K562 (cell line): ENCODE data around the gene RABEPK. TPM values are rescaled to one million over a fixed set of nuclear protein-coding genes. Genes with fewer than 3 reads are reported as not detected.

Experiments used
- BRCA1 ChIP-seq, 2 experiments: fragments of 450-650 bp in 1 of 2; sonication (generic) in 1 of 2; formaldehyde crosslinking in 1 of 2; IDR thresholded peaks; 2 replicates each; pipeline versions ENCODE4 v1.5.0 to v1.6.1; 2017 to 2020; ENCODE audit warnings: mild to moderate bottlenecking in 1 of 2, missing genetic modification reagents in 1 of 2
- CBX3 ChIP-seq, 2 experiments: IDR thresholded peaks; 1 replicate in 1 of 2; 2 replicates in 1 of 2; pipeline ENCODE4 v1.6.1; 2012; ENCODE audit warnings: inconsistent platforms in 2 of 2, low read length in 2 of 2, borderline replicate concordance in 1 of 2, control low read depth in 1 of 2
- CHCHD3 ChIP-seq: fragments of 250-450 bp; sonication (Bioruptor Pico); IDR thresholded peaks from 2 replicates; pipeline ENCODE4 v2.1.2; 2022; ENCODE audit warnings: mild to moderate bottlenecking
- ELF1 ChIP-seq: fragments of 200-800 bp; sonication (Bioruptor generic); IDR thresholded peaks from 2 replicates; pipeline ENCODE4 v1.6.1; 2016; ENCODE audit warnings: missing genetic modification characterization, missing compliant biosample characterization
- ETV1 ChIP-seq: fragments of 450-650 bp; conservative IDR thresholded peaks from 2 replicates; pipeline ENCODE4 v1.6.1; 2016; ENCODE audit warnings: missing genetic modification characterization, control low read depth, low read depth, missing compliant biosample characterization
- FOXK2 ChIP-seq, 2 experiments: fragments of 450-650 bp; IDR thresholded peaks in 1 of 2; conservative IDR thresholded peaks in 1 of 2; 2 replicates each; pipeline ENCODE4 v1.6.1; 2016; ENCODE audit warnings: low read depth in 2 of 2, mild to moderate bottlenecking in 1 of 2
- FOXP1 ChIP-seq: sonication (generic); formaldehyde crosslinking; IDR thresholded peaks from 2 replicates; pipeline ENCODE4 v1.8.0; 2022; ENCODE audit warnings: mild to moderate bottlenecking, missing genetic modification reagents
- GABPB1 ChIP-seq: sonication (generic); formaldehyde crosslinking; IDR thresholded peaks from 2 replicates; pipeline ENCODE4 v1.8.0; 2022; ENCODE audit warnings: mild to moderate bottlenecking, missing genetic modification reagents
- HEY1 ChIP-seq: fragments of 250-450 bp; sonication (Bioruptor Pico); IDR thresholded peaks from 2 replicates; pipeline ENCODE4 v1.5.0; 2020; ENCODE audit warnings: mild to moderate bottlenecking, moderate library complexity, borderline replicate concordance
- JUND ChIP-seq, 2 experiments: IDR thresholded peaks; 2 replicates in 1 of 2; 3 replicates in 1 of 2; pipeline ENCODE4 v1.6.1; 2011; ENCODE audit warnings: borderline replicate concordance in 2 of 2, low read depth in 2 of 2, low read length in 2 of 2, improper control_type of control experiment in 1 of 2, missing biosample characterization in 1 of 2, missing genetic modification characterization in 1 of 2, missing genetic modification reagents in 1 of 2
- MTA3 ChIP-seq: fragments of 450-650 bp; formaldehyde crosslinking; IDR thresholded peaks from 2 replicates; pipeline ENCODE4 v1.6.1; 2017; ENCODE audit warnings: mild to moderate bottlenecking, borderline replicate concordance
- NCOA2 ChIP-seq, 2 experiments: fragments of 450-650 bp; IDR thresholded peaks; 2 replicates each; pipeline ENCODE4 v1.6.1; 2018; ENCODE audit warnings: mild to moderate bottlenecking in 2 of 2, moderate library complexity in 1 of 2; ENCODE audit not compliant: partially characterized antibody in 2 of 2
- NFATC3 ChIP-seq: fragments of 450-650 bp; IDR thresholded peaks from 2 replicates; pipeline ENCODE4 v1.6.1; 2017; ENCODE audit warnings: mild to moderate bottlenecking
- NR2C1 ChIP-seq, 2 experiments: fragments of 450-650 bp; IDR thresholded peaks; 2 replicates each; pipeline ENCODE4 v1.6.1; 2017; ENCODE audit warnings: mild to moderate bottlenecking in 2 of 2, antibody characterized with exemption in 1 of 2, inconsistent platforms in 1 of 2, missing compliant biosample characterization in 1 of 2, missing genetic modification characterization in 1 of 2
- PRMT5 ChIP-seq: sonication (generic); formaldehyde crosslinking; IDR thresholded peaks from 2 replicates; pipeline ENCODE4 v1.5.0; 2020; ENCODE audit warnings: missing genetic modification reagents
- SOX6 ChIP-seq: fragments of 450-650 bp; IDR thresholded peaks from 2 replicates; pipeline ENCODE4 v1.6.1; 2014; ENCODE audit warnings: mild to moderate bottlenecking
- TAF7 ChIP-seq: fragments of 450-650 bp; IDR thresholded peaks from 2 replicates; pipeline ENCODE4 v1.6.1; 2016; ENCODE audit warnings: missing genetic modification characterization, missing compliant biosample characterization
- TCF3 ChIP-seq: sonication (generic); formaldehyde crosslinking; IDR thresholded peaks from 2 replicates; pipeline ENCODE4 v1.4.0; 2020; ENCODE audit warnings: mild to moderate bottlenecking, missing genetic modification reagents
- ZNF143 ChIP-seq: sonication (generic); formaldehyde crosslinking; IDR thresholded peaks from 2 replicates; pipeline ENCODE4 v1.9.0; 2022; ENCODE audit warnings: mild to moderate bottlenecking, missing genetic modification reagents
- ZNF282 ChIP-seq: sonication (generic); formaldehyde crosslinking; IDR thresholded peaks from 2 replicates; pipeline ENCODE4 v1.8.1; 2023; ENCODE audit warnings: missing genetic modification reagents
- polyA plus RNA-seq, 8 experiments: library from polyadenylated mRNA; depleted of rRNA in 4 of 8; stranded (reverse) in 5 of 8; unstranded in 3 of 8; fragments of >200 nt; fragmentation: Nextera tagmentation in 2 of 8; fragmentation: Illumina TruSeq in 1 of 8; extraction: Ambion mirVana in 2 of 8; extraction: Trizol in 1 of 8; gene quantifications; 2 replicates each; pipeline versions ENCODE4 v1.2.1 to v1.2.3, GENCODE V29; 2011 to 2014; ENCODE audit warnings: inconsistent platforms in 1 of 8, missing spikeins in 1 of 8
- total RNA-seq, 7 experiments: library from RNA; depleted of rRNA in 6 of 7; stranded (reverse); fragments of >200 nt in 6 of 7; fragmentation: Illumina TruSeq in 2 of 7; extraction: Trizol in 2 of 7; gene quantifications; 2 replicates each; pipeline versions ENCODE4 v1.2.1 to v1.2.3, GENCODE V29; 2011 to 2021; ENCODE audit warnings: low replicate concordance in 1 of 7
- TF ChIP-seq, protein P1 (sequence below): fragments of 250-450 bp; sonication (Bioruptor Pico); IDR thresholded peaks from 2 replicates; pipeline ENCODE4 v1.5.0; 2020; ENCODE audit warnings: mild to moderate bottlenecking, borderline replicate concordance
- TF ChIP-seq, protein P2 (sequence below): fragments of 250-450 bp; sonication (Bioruptor Pico); IDR thresholded peaks from 2 replicates; pipeline ENCODE4 v1.8.0; 2021; ENCODE audit warnings: moderate library complexity, mild to moderate bottlenecking, inconsistent platforms
- TF ChIP-seq, protein P3 (sequence below): sonication (generic); formaldehyde crosslinking; IDR thresholded peaks from 2 replicates; pipeline ENCODE4 v1.8.1; 2023; ENCODE audit warnings: mild to moderate bottlenecking, missing genetic modification reagents, moderate library complexity

RABEPK gene
- total and polyA plus RNA-seq, 9 of the 15 experiments (the other 6 are each of a cell fraction or from before 2014, with no cell fraction given): 38.3 to 113 (median 52.8) TPM

DNA sequence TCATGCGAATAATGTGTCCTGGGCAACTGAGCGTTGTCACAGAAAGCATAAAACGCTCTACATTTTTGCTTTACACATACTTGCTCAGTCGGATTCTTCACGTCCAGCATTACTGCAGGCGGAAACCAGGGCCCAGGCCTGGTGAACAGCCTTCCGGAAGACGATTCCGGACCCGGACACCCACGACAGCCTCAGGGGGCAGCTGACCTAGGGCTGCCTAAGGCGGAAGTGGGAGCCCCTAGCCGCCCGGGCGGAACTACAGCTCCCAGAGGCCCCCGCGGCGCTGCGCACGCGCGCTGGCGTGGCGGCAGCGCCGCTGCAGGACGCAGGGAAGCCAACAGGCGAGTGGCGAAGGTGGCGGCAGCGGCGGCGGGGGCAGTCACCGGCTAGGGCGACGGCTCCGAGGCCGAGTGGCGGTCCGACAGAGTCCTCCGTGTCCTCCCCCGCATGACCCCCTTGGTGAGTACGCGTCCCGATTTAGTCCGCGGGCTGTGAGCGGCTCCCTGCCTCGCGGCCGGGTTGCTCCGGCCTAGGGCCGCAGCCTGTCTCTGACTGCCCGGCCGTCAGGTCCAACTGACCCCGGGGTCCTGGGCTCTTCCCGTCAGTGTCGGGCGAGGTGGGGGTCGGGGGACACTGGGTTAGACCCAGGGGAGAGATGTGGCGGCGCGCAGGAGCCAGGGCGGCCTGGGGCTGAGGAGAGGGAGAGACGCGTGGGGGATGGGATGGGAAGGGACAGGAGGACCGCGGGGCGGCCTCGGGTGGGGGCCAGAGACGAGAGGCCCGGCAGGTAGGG lies 61.4 kb downstream of the RABEPK start, which contains the start of gene GAPVD1 (continued):
- TF ChIP-seq ELF1 (tag): peak; percentile 100
- peak; percentile 64; the same call in 1 of the 2 replicates for TF ChIP-seq PRMT5 (CRISPR knock-in tag)
- TF ChIP-seq FOXK2 (conservative IDR thresholded peaks at IDR 0.05 in 1 of 2, IDR thresholded peaks at IDR 0.05 in 1 of 2; ENCODE audit: low read depth in 2 of 2): peak in 1 of 2 experiments; percentile 6; a peak in 1 of 4 replicates
- TF ChIP-seq NFATC3: no peak
- TF ChIP-seq TCF3: no peak; the same call in 1 of the 2 replicates
- no peak for TF ChIP-seq HEY1 (CRISPR knock-in tag)
- TF ChIP-seq, protein P1, sequence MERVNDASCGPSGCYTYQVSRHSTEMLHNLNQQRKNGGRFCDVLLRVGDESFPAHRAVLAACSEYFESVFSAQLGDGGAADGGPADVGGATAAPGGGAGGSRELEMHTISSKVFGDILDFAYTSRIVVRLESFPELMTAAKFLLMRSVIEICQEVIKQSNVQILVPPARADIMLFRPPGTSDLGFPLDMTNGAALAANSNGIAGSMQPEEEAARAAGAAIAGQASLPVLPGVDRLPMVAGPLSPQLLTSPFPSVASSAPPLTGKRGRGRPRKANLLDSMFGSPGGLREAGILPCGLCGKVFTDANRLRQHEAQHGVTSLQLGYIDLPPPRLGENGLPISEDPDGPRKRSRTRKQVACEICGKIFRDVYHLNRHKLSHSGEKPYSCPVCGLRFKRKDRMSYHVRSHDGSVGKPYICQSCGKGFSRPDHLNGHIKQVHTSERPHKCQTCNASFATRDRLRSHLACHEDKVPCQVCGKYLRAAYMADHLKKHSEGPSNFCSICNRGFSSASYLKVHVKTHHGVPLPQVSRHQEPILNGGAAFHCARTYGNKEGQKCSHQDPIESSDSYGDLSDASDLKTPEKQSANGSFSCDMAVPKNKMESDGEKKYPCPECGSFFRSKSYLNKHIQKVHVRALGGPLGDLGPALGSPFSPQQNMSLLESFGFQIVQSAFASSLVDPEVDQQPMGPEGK: no peak
- TF ChIP-seq MTA3: no peak
- no peak for TF ChIP-seq CHCHD3 (CRISPR knock-in tag)
- TF ChIP-seq ZNF143 (CRISPR knock-in tag): peak; percentile 94
- peak; percentile 78 for TF ChIP-seq FOXP1
- TF ChIP-seq GABPB1: peak; percentile 93
- TF ChIP-seq, protein P2, sequence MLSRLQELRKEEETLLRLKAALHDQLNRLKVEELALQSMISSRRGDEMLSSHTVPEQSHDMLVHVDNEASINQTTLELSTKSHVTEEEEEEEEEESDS (CRISPR knock-in tag): no peak
- TF ChIP-seq NCOA2 (IDR thresholded peaks at IDR 0.05; ENCODE audit: partially characterized antibody in 2 of 2): no peak
- peak; percentile 97 for TF ChIP-seq ETV1 (tag)
- peak; percentile 52; the same call in 1 of the 2 replicates for TF ChIP-seq JUND (IDR thresholded peaks at IDR 0.05; ENCODE audit: borderline replicate concordance, low read depth, low read length)
- TF ChIP-seq JUND (tag; IDR thresholded peaks at IDR 0.05; ENCODE audit: borderline replicate concordance, low read depth, low read length): peak; percentile 35; the same call in 1 of the 3 replicates
- peak; percentile 73; the same call in 1 of the 2 replicates for TF ChIP-seq TAF7
- TF ChIP-seq, protein P3, sequence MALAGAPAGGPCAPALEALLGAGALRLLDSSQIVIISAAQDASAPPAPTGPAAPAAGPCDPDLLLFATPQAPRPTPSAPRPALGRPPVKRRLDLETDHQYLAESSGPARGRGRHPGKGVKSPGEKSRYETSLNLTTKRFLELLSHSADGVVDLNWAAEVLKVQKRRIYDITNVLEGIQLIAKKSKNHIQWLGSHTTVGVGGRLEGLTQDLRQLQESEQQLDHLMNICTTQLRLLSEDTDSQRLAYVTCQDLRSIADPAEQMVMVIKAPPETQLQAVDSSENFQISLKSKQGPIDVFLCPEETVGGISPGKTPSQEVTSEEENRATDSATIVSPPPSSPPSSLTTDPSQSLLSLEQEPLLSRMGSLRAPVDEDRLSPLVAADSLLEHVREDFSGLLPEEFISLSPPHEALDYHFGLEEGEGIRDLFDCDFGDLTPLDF (CRISPR knock-in tag): peak; percentile 25; the same call in 1 of the 2 replicates
- no peak for TF ChIP-seq ZNF282
- peak in 1 of 2 experiments; percentile 79; a peak in 1 of 3 replicates for TF ChIP-seq CBX3 (IDR thresholded peaks at IDR 0.05; ENCODE audit: borderline replicate concordance in 1 of 2, low read length in 2 of 2)
- TF ChIP-seq SOX6: no peak
- TF ChIP-seq BRCA1 (IDR thresholded peaks at IDR 0.05): no peak
- TF ChIP-seq BRCA1 (CRISPR knock-in tag; IDR thresholded peaks at IDR 0.05): no peak
- TF ChIP-seq NR2C1 (IDR thresholded peaks at IDR 0.05): no peak; the same call in 1 of the 2 replicates
- peak; percentile 26; the same call in 1 of the 2 replicates for TF ChIP-seq NR2C1 (tag; IDR thresholded peaks at IDR 0.05)
